COLO668 (cell line): Measurements from ENCODE around the gene DNAJC8.

ENCODE experiments used
- DNase-seq: peaks from one replicate; lab custom pipeline; 2025; ENCODE audit not compliant: unreplicated experiment; lab: John Stamatoyannopoulos, UW

The DNAJC8 gene

DNA sequence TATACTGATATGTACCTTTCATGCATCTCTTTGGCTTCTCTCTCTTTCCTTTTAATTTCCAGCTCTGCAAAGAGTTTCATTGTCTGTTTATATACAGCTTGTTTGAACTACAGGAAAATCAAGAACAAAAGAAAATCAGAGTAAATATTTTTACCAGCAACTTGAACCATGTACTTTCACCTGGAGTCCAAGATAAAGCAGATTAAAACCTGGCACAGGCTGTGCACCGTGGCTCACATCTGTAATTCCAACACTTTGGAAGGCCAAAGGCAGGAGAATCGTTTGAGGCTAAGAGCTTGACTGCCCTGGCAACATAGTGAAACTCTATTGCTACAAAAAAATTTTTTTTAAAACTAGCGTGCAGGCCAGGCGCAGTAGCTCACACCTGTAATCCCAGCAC lies 27.6 kb downstream of the DNAJC8 start:
- DNase-seq, result no peak

DNA sequence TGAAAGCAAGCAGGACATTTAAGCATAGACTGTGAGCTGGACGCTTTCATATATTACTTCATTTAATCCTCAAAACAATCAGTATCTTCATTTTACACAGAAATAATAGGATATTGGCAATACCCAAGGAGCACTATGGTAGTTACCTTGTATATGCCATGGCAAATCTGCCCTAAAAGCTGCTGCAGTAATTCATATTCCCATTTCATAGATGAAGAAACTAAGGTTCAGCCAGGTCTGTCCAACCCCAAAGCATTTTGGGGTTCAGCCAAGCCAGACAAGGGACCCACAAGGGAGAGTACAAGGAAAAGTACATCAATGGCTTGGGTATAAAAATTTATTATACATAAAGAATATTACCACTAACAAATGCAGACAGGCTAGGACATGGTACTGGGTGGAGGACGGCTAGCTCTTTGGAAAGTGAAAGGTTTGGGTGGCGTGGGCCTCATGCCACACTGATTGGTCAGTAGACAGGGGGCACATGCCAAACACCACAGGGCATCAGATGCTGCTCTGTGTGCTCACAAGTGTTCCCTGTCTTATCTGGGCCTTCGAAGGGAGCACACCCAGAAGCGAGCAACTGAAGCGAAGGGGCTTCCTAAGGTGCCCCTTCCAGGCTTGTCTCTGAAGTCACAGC lies 32.5 kb downstream of the DNAJC8 start:
- DNase-seq, result no peak

DNA sequence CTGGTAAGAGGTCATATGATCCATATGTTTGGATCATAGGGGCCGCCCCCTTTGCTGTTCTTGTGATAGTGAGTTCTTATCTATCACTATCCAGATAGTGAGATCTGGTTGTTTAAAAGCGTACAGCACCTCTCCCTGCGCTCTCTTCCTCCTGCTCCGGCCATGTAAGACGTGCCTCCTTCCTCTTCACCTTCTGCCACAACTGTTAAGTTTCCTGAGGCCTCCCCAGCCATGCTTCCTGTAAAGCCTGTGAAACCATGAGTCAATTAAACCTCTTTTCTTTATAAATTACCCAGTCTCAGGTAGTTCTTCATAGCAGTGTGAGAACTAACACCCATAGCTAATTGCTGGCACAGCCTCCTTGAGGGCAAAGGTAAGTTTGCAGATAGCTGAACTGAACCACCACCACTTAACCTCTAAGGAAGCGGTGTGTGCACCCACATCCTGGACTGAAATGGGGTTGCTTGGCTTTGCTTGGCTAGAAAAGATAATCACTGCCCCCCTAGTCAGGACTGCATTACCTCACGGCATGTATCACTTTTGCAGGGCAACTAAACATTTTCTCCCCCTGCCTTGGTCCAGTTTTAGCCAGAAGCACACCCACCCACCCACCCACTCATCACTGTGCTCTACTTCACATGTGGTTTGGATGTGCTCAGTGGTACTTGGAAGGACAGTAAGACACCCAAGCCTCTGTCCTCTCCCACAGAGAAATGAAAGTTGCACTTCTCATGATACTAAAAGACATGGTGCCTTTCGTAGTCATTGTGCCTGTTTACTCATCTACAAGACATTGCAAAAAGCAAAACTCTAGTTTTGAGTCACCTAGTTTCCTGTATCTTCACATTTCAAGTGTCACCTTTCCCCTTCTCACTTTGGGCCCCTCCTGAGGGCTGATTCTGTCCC lies 33.2 kb downstream of the DNAJC8 start:
- no peak for DNase-seq

DNA sequence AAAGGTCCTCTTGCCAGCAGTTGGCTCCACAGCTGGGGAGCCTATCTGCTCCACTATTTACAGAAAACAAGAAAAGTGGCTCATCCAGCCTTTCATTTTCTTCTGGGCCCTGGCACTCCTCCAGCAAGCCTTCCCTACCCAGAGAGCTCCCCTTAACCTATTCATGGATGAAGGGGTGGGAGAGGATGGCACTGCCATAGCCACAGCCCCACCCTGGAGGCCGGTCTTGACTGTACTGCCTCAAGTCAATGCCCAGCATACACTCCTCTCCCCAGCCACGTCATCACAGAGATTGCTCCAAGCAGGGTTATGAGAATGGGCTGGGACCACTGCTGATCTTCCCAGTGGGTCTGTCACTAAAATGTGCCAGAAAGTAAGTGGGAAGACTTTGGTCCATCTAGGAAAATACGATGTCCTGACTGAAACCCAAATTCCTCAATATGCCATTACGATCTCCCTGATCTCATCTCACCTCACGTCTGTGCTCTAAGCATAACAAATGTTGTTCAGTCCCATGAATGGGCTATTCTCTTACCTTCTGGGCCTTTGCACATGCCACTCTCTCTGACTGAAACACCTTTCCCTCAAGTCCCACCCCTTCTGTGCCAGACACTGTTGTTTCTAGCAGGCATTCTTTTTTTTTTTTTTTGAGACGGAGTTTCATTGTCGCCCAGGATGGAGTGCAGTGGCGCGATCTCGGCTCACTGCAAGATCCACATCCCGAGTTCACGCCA lies 35.0 kb downstream of the DNAJC8 start:
- no peak for DNase-seq

DNA sequence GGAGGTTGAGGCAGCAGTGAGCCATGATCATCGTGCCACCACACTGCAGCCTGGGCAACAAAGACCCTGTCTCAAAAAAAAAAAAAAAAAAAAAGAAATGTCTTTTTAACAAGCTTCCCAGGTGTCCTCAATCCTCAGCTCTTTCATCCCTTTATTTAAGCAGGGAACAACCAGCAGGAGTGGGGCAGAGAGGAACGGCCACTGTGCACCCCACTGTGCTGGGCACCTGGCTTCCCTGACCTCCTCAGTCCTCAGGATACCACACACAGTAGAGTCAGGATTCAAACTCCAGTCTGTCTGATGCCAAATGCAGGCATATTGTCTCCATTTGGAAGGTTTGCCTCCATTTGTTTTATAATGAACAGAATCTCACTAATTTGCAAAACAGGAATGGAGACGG lies 36.5 kb downstream of the DNAJC8 start:
- DNase-seq, result no peak

DNA sequence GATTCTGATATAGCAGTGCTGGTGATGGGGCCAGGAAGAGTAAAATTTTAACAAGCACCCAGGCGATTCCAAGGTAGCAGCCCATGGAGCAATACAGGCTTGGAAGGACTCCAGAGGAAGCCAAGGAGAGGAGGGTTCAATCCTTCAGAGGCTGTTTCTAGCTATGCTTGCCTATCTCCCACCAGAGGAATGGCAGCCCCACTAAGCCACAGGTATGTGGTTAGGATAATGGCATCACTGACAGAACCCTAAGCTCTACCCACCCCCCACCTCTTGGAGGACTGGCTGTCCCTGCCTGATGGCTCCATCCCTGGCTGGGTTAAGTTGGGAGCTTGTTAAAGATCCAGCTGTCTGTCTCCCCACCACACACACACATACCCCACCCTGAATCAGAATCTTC lies 37.0 kb downstream of the DNAJC8 start:
- DNase-seq, result no peak

DNA sequence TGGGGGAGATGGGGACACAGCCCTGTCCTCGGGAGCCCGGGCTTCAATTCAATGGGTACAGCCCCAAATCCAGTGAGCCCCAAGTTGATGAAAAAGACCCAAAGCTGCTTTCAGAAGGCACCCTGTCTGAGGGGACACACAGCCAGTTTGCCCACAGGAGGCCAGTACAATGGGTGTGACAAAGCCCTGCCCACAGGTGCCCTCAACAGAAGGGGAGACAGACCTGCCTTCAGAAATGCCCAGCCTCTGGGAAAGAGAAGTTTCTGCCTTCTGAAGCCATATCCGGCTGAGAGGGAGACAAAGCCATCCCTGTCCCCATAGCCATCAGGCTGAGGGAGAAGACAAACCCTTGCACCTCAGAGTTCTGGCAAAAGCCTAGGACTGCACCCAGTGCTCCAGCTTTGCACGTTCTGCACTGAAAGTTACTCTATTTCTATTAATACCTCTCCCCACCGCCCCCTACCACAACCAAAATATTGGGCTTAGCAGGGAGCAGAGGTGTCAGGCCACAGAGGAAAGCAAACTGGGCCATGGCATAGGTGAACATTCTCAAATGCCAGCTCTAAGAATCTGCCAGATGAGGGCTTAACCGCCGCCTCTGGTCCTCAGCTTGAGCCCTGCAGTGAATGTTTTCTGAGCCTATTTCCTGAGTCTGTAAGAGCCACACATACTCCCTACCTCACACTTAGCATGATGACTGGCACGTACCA lies 38.3 kb downstream of the DNAJC8 start:
- no peak for DNase-seq

DNA sequence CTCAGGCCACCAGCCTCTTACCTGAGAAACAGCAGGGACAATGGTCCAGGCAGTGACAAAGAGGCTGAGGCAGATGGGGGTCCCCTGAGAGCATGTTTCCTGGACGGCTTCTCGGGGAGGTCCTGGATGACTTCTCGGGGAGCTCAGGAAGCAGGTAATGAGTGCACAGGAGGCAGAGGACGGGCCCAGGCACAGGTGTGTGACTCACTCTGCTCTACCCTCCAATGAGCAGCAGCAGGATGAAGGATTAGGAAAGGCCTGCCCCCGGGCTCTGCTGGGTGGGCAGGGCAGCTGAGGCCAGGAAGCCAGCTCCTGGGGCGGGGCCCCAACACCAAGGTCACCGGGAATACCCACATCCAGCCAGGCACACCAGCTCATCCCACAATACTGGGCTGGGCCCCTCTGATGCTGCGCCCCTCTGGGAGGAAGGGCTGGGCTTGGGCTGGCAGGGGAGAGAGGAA lies 39.1 kb downstream of the DNAJC8 start:
- DNase-seq, result no peak

DNA sequence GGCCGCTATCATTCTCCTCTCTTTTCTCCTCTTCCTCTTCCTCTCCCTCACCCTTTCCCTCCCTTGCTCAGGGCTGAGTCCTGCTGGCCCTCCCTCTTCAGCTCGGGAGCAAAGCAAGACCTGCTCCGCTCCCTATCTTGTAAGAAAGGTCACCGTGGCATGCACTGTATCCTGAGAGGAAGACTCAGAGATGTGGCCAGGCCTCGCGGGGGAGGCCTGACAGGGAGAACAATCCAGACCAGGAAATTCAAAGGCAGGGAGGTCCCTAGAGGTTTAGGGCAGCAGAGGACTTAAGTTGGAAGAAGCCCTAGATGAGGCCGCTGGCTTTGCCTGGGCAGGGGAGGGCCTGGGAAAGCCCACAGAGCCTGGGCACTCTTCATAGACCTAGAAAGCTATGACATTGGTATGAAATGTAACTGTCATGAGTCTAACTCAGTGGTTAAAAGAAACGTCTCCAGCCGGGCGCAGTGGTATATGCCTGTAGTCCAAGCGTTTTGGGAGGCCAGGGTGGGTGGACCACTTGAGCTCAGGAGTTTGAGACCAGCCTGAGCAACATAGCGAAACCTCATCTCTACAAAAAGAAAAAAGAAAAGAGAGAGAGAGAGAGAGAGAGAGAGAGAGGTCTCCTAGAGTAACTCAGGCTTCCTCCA lies 41.7 kb downstream of the DNAJC8 start:
- no peak for DNase-seq

DNA sequence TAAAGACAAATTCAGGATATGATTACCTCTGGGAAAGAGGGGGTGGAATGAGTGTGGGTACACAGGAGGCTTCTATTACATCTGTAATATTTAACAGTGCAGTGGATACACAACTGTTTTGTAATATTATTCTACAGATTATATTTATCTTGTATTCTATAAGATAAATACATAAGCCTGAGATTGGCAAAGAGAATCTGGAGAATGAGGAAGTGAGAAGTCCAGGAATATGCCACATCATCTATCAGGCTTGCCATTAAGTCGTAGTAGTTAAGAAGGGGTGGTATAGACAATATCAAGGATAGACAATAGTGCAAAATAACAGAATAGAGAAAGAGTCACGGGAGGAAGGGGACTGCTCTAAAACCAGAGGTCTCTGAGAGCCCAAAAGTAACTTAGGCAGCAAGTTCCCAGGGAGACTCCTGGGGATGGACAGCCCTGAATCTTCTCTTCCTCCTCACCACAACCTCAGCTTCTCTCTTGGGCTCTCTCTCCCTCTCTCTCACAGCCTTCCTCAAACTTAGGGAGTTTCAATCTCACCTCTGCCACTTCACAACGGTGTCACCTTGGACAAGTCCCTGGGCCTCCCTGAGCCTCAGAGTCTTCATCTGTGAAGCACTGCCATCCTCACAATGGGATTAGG lies 42.4 kb downstream of the DNAJC8 start:
- DNase-seq, result no peak

DNA sequence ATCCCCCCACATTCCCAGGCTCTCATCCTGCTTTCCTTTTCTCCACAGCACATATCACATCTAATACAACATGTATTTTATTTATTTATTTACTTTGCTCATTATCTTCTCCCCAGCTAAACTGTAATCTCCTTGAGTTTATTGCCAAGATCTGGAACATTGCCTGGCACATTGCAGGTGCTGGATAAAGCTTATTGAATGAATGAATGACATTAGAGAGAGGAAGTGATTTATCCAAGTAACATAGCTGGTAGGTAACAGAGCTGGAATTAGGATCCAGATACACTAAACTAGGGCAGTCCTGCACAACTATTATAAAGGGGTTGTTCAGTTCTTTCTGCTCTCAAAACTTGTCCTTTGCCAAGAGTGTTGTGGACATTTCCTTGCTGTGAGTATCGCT lies 47.8 kb downstream of the DNAJC8 start:
- no peak for DNase-seq

DNA sequence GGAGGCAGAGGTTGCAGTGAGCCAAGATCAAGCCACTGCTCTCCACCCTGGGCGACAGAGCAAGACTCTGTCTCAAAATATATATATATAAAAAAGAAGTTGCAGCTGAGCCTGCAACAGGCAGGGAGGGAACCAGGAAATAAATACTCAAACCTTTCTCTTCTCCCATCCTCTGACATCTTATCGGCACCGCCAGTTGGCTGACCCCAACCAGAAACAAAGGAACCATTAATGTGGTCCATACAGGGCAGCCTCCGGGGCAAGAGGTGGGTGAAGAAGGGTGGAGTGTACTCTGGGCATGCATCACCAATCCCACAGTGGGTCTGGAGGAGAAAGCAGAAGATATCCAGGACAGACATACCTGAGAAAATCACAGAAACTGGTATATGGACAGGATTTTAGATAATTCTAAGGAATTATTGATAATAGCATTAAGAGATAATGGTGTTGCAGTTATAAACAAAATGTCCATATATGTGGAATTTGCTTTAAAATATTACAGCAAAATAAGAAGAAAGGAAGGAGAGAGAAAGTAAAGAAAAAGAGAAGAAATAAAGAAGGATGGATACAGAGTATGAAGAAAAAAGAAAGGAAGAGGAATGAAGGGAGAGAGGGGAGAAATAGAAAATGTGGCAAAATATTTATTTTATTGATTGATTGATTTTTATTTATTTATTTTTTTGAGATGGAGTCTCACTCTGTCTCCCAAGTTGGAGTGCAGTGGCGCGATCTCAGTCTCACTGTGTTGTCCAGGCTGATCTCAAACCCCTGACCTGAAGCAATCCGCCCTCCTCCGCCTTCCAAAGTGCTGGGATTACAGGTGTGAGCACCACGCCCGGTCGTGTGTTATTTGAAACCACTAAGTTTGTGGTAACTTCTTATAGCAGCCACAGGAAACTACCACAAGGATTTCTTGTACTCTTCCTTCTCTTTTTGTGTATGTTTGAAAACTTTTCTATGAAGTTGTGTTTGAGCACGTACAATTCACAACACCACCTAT lies 52.2 kb downstream of the DNAJC8 start:
- no peak for DNase-seq

DNA sequence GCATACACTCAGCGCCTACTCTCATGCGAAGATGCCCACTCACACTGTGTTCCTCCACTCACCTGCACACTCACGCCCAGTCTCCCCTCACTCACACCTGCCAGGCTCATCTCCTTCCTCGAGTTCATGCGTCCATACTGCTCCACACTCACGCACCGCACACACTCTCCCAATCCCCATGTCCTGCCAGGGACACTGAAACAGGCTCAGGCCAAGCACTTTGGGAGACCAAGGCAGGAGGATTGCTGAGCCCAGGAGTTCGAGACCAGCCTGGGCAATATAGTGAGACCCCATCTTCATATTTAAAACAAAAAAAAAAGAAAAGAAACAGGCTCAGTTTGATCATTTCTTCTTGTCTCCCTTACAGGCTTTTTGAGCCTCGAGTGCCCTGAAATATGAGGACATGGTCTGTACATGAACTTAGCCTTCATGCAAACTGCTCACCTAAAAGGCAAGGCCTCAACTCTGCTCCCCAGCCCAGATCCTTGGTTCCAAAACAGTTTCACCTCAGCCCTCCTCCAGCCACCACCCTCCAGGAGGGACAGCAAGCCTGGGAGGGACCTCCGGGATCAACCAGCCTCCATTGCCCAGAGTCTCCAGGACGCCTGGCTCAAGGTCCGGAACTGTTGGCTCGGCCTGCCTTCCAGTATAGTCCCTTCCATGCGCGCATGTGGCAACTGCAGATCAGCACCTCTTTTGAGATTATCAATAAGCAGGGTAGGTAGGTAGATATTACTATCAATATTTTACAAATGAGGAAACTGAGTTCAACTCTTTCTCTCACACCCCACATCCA lies 53.9 kb downstream of the DNAJC8 start:
- DNase-seq, result no peak

DNA sequence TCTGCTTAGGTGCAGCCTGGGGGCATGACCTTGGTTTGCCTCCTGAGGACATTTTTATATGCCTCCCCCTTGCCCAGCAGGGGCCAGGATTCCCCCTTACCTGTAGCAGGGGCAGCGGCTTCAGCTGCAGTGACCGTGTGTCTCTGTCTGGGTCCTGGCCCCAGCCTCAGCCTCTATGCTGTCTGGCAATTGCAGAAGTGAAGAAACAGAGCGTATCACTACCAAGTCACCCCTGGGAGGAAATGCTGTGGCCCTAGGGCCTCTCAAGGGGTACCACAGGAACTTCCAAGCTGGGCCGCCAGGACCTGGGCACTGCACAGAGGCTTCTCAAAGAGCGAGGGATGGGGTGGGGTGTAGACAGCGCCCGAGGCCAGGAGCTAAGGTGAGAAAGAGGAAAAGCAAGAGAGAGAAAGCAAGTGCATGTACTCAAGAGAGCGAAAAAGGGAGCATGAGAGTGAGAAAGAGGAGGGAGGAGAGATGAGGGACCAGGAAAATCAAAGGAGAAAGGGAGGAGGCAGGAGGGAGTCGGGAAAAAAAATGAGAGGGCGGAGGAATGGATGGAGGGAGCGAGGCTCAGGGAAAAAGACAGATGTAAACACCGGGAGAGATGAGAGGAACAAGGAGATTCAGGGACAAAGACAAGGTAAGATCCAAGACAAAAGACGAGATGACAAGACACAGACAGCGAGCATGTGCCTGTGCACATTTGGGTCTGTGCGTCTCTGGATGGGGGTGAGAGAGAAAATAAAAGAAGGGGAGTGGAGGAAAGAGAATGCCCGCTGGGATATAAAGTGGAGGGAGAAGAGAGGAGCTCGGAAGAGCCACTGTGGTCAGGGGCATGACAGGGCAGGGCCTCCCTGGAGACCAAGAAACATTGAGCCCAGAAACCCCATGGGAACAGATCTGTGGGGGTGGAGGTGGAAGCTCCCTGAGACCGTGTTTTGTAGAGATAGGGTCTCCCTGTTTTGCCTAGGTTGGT lies 56.0 kb downstream of the DNAJC8 start, which contains the start of gene PTAFR:
PTAFR (minus strand) TSS at position 199 of the 979 bp plus-strand sequence. CDS start 25,669 bp downstream, outside the sequence.
- no peak for DNase-seq

DNA sequence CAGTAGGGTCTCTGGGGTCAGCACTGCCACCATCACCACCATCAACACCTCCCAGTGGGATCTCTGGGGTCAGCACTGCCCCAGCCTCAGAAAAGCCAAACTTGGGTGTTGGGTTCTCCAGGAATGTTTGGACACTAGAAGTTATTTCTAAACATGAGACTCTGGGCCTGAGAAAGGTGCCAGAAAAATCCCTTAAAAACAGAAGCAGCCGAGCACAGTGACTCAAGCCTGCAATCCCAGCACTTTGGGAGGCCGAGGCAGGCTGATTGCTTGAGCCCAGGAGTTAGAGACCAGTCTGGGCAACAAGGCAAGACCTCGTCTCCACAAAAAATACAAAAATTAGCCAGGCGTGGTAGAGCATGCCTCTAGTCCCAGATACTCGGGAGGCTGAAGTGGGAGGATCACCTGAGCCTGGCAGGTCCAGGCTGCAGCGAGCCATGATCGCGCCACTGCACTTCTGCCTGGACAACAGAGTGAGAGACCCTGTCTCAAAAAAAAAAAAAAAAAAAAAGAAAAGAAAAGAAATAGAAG lies 56.8 kb downstream of the DNAJC8 start:
- no peak for DNase-seq

DNA sequence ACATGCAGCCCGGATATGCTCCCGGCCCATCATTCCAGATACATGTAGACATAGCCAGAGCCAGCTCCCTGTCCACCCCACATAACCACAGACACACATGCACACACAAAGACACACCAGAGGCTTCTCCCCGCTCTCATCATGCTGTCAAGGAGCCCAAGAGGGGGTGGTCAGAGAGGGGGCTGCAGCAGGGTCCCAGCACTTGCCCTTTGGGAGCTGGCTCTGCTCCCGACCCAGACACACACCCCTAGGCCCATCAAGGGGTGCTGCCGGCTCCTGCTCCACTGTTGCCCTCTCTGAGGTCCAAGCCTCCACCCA lies 58.9 kb downstream of the DNAJC8 start:
- DNase-seq, result no peak
